SHP77 (cell line): ENCODE data around the gene COQ3.

Source experiments
- DNase-seq, 2 experiments: peaks; one replicate each; lab custom pipeline; 2025; lab: John Stamatoyannopoulos, UW

The COQ3 gene

DNA sequence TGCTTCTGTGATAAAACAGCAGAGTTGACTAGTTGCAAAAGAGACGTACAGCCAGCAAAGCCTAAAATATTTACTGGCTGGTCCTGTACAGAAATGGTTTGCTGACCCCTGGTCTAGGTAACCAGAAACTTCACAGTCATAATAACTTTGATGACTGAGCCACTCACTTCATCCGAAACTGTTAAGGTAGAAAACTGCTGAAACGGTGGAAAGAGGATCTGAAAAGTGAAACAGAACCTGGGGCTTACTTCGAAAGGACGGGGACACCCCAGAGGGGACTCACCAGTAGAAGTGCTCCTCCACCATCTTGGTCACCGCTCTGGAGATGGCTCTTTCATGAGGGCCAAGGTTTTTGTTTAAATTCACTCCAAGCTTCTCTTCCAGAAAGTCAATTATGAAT, 60.9 kb downstream of the COQ3 start:
- no peak for DNase-seq

DNA sequence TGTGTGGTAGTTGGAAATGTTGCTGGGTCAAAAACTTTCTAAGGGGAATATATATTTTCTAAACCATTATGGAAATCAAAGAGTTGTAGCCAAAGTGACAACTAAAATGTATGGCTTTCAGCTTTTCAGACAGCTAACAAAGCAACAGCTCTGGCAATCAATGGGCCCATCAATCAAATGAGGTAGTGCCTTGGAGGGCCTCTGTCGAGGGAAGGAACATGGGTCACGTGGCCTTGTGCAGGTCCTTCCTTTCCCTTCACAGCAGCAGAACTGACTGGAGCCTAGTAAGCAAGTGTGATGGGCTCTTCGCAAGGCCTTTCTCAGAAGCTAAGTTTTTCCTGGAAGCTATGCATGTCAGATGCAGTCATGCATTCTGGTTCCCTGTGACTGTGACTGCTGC, 62.5 kb downstream of the COQ3 start:
- no peak for DNase-seq

GRCh38 chr6:99330159-99330558, 63.8 kb downstream of the COQ3 start:
- DNase-seq = peak; percentile 5 to 62

- DNase-seq = no peak
These were observed 69.0 kb downstream of the COQ3 start for GRCh38 chr6:99324996-99325395.
